Measurements from ENCODE around the gene KMO.

DNA sequence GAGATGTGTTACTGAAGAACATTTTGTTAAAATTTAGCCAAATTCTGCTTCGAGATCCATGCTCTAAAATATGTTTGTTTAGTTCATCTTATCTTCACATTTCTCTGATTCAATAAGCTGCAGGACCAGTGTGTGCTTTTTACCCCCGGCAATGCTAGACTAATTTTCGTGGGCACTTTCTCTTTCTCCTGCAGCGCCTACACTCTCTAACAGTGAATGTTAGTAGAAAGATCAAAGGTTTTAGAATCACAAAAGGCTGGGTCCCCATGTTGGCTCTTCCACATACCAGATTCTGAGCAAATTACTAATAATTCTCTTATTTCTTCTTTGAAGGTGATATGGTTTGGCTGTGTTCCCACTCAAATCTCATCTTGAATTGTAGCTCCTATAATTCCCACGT is 99.5 kb downstream of the KMO start:
- TF ChIP-seq, protein P1, sequence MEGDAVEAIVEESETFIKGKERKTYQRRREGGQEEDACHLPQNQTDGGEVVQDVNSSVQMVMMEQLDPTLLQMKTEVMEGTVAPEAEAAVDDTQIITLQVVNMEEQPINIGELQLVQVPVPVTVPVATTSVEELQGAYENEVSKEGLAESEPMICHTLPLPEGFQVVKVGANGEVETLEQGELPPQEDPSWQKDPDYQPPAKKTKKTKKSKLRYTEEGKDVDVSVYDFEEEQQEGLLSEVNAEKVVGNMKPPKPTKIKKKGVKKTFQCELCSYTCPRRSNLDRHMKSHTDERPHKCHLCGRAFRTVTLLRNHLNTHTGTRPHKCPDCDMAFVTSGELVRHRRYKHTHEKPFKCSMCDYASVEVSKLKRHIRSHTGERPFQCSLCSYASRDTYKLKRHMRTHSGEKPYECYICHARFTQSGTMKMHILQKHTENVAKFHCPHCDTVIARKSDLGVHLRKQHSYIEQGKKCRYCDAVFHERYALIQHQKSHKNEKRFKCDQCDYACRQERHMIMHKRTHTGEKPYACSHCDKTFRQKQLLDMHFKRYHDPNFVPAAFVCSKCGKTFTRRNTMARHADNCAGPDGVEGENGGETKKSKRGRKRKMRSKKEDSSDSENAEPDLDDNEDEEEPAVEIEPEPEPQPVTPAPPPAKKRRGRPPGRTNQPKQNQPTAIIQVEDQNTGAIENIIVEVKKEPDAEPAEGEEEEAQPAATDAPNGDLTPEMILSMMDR (conservative IDR thresholded peaks at IDR 0.05; ENCODE audit: low read depth, low read length): no peak
- TF ChIP-seq EZH2 (IDR thresholded peaks at IDR 0.05; ENCODE audit: low read length, unreplicated experiment): no peak
